Iris pigment epithelial cell (primary cell): ENCODE results near the gene ABTB2.
"Not testable (repeated sequence)": the region's sequence is repeated elsewhere in the genome, so short reads cannot be mapped to it uniquely, and the experiment has no call there.

Source experiments
- DNase-seq: peaks from one replicate; pipeline ENCODE4 v3.0.0-alpha.2; 2011; ENCODE audit warnings: low read depth

ABTB2 gene

DNA sequence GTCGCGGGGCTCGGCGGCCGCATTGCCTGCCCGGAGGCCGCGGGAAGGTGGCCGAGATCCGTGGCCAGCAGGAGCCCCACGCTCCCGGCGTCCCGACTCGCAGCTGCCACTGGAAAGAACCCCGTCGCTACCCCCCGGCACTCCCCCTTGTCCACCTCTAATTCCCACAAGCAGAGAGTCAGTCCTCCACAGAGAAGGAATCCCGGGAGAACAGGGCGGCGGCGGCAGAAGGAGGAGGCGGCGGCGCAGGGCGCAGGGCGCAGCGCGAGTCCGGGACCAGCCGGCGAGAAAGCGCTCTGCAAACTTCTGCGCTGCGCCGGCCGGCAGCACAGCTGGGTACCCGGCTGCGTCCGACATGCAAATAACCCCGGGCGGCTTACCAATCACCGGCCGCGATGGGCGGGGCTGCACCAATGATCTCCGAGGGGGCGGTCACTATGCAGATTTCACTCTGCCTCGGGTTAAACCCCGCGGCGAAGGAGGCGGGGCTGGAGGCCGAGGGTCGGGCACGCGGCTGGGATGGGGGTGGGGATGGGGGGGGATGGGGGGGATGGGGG, at the start of gene ABTB2:
TSS of gene ABTB2 (minus strand) at position 310 of the 557 bp plus-strand sequence.
- peak; percentile 99 for DNase-seq

- no peak for DNase-seq
Measured at GRCh38 chr11:34407121-34407813, 49.5 kb upstream of the ABTB2 start.

DNA sequence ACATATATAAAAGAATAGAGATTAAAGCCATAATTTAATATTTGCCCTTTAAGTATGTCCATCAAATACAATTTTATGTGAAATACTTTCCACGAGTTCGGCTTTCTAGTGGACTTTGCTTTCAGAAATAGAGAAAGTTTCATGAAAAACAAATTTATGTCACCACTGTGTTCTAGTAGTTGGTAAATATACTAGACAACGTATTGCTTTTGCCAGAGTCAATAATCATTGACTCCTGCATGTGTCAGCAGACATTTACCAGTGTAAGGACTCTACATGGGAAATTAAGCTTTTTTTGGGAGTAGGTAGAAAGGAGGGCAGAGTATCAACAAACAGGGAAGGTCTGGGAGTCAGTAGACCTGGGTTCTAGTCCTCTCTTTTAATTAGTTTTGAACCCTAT, 48.6 kb upstream of the ABTB2 start:
- no peak for DNase-seq

GRCh38 chr11:34405079-34405858, 47.5 kb upstream of the ABTB2 start:
- DNase-seq, result peak; percentile 11

GRCh38 chr11:34404280-34404679, 46.5 kb upstream of the ABTB2 start:
- no peak for DNase-seq

DNA sequence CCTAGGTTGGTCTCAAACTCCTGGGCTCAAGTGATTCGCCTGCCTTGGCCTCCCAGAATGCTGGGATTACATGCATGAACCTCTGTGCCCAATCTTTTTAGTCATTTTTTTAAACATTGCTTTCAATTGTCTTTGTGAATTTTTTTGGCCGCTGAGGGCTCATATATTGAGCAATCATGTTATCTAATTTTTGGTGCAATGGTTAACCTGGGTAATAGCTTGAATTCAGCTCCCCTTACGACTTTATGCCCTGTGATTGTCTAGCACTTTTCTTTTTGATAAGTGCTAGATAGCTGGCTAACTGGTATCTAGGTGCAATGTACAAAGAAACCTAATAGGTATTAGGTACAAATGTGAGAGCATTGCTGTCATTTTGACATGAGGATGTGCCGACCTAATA, 45.6 kb upstream of the ABTB2 start:
- no peak for DNase-seq

DNA sequence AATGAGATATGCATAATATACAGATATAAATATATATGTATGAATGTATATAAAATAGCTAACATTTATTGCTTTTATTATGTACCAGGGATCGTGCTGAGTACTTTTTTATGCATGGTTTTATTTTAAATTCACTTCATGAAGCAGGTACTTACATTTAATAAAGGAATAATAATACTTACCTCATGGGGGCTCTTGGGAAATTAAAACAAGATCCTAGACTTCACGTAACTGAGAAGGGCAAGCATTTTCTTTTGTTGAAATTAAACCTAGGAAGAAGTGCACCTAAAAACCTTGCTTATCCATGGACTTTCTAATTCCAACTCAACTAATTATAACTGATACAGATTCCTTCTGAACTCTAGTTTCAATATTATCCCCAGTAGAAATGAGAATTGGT, 40.0 kb upstream of the ABTB2 start:
- no peak for DNase-seq

DNA sequence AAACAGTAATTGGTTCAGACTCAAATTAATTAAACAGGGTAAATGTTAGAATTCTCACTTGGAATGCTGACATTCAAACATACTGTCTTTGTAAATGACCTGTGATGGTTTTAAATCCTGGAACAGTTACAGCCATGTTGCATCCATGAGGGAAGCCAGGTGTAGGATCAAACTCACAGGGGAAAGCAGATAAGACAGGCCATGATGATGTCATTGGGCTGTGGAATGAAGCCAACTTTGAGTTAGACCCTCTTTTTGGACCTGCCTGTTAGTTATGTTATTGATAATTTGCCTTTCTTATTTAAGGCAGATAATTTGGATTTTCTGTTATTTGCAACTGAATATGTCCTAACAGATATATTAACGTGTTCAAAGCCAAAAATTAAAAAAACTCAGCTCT, 39.3 kb upstream of the ABTB2 start:
- no peak for DNase-seq

- peak; percentile 64 for DNase-seq
Measured at GRCh38 chr11:34395916-34396550, 38.2 kb upstream of the ABTB2 start.

- DNase-seq, result no peak
Measured at GRCh38 chr11:34394771-34395300, 37.0 kb upstream of the ABTB2 start.

- no peak for DNase-seq
Measured at GRCh38 chr11:34387653-34388052, 29.8 kb upstream of the ABTB2 start.

- DNase-seq, result not testable (repeated sequence)
Measured at GRCh38 chr11:34386356-34386755, 28.5 kb upstream of the ABTB2 start.

- DNase-seq, result no peak
Measured at GRCh38 chr11:34382532-34383276, 24.9 kb upstream of the ABTB2 start.

DNA sequence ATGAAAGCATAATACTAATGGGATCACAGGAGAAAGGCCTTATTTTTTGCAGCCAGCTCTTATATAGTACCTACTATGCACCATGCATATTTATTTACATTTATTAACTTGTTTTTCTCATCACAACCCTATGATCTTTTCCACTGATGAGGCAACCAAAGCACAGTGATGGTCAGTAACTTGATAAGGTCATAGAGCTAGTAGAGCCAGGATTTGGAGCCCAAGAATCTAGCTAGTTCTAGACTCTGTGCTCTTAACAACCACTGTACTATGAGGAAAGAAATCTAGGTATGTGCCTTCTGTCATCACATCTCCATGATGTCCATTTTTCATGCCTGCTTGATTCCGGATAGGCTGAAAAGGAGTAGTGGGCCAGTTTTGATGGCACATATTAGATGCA, 24.0 kb upstream of the ABTB2 start:
- no peak for DNase-seq

DNA sequence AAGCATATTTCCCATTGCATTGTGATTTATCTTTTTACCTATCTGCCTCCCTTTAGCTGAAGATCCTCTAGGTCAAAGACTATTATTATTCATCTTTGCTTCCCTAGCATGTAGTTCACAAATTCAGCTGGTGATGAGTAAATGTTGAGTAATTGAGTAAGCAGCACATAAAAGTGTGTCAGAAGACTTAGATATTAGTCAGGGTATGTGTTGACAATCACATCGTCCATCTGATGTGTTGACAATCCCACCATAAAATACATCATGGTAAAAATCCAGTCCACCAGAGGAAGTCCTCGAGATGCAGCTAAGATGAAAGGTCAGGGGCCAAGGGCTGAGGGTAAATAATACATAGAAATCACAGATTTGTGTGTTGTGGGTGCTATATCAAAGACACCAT, 22.9 kb upstream of the ABTB2 start:
- peak; percentile 82 for DNase-seq

GRCh38 chr11:34379539-34379938, 21.7 kb upstream of the ABTB2 start:
- DNase-seq, result no peak

- peak; percentile 48 for DNase-seq
Measured at GRCh38 chr11:34379079-34379478, 21.3 kb upstream of the ABTB2 start.

- no peak for DNase-seq
Measured at GRCh38 chr11:34373727-34374126, 15.9 kb upstream of the ABTB2 start.

- DNase-seq, result no peak
Measured at GRCh38 chr11:34366522-34366921, 8.7 kb upstream of the ABTB2 start.

GRCh38 chr11:34364102-34364501, 6.3 kb upstream of the ABTB2 start:
- peak; percentile 63 for DNase-seq

DNA sequence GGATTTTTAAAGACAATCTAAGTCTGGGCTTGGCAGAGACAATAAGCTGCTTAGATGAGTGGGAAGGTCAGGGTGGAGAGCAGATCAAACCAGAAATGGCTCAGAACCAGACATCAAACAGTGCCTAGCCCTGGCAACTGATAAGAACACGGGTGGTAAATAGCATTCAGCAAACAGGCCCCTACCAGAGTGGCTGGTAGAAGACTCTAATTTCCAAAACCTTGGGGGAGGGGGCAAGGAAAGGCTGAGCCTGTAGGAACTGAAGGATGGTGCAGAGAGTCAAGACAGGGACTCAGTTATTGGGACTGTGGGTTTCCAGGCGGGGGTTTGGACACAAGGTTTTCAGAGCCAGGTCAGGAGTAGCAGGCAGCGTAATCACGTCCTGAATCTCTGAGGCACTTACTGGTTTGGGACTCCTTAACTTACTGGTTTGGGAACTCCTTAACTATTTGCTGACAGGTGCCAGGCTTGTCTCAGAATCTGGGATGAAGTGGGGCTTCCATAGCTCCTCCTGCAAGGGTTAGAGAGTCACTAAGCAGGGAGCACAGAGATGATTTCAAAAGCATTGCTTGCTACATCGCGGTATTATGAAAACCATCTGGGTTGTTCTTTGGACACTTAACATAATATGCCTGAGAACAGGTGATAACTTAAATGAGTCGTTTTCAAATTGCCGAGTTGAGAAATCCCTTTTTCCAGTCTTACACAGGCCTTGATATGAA, 5.7 kb upstream of the ABTB2 start:
- no peak for DNase-seq
